HepG2 (cell line): Measurements from ENCODE around the gene SPAG9. TPM values are rescaled to one million over a fixed set of nuclear protein-coding genes. Genes with fewer than 3 reads are reported as not detected.

Experiments
- ARID5B ChIP-seq: IDR thresholded peaks from 2 replicates; pipeline ENCODE4 v1.4.0; 2020; ENCODE audit warnings: mild to moderate bottlenecking, missing genetic modification reagents
- FOXK2 ChIP-seq: fragments of 450-650 bp; IDR thresholded peaks from 2 replicates; pipeline ENCODE4 v1.6.1; 2016
- GATAD1 ChIP-seq: IDR thresholded peaks from 2 replicates; pipeline ENCODE4 v1.6.1; 2016; ENCODE audit warnings: missing genetic modification reagents, missing compliant biosample characterization
- HNF4G ChIP-seq, 2 experiments: sonication (generic) in 1 of 2; formaldehyde crosslinking in 1 of 2; IDR thresholded peaks; 2 replicates each; pipeline versions ENCODE4 v1.4.0 to v1.6.1; 2011 to 2020; ENCODE audit warnings: borderline replicate concordance in 2 of 2, low read depth in 2 of 2, mild to moderate bottlenecking in 2 of 2, low read length in 1 of 2, missing genetic modification reagents in 1 of 2, moderate library complexity in 1 of 2
- KDM5B ChIP-seq: sonication (generic); formaldehyde crosslinking; IDR thresholded peaks from 2 replicates; pipeline ENCODE4 v1.4.0; 2020; ENCODE audit warnings: missing genetic modification reagents, mild to moderate bottlenecking, borderline replicate concordance
- NFE2 ChIP-seq: sonication (generic); formaldehyde crosslinking; IDR thresholded peaks from 2 replicates; pipeline ENCODE4 v1.4.0; 2020; ENCODE audit warnings: missing genetic modification reagents
- NR3C1 ChIP-seq: sonication (generic); formaldehyde crosslinking; IDR thresholded peaks from 2 replicates; pipeline ENCODE4 v1.4.0; 2020; ENCODE audit warnings: missing genetic modification reagents
- SALL2 ChIP-seq: sonication (generic); formaldehyde crosslinking; IDR thresholded peaks from 2 replicates; pipeline ENCODE4 v1.8.1; 2023; ENCODE audit warnings: mild to moderate bottlenecking, missing genetic modification reagents, inconsistent platforms
- SOX13 ChIP-seq, 3 experiments: fragments of 450-650 bp in 1 of 3; sonication (generic) in 1 of 3; formaldehyde crosslinking in 1 of 3; IDR thresholded peaks in 2 of 3; conservative IDR thresholded peaks in 1 of 3; 2 replicates each; pipeline versions ENCODE4 v1.5.0 to v1.6.1; 2016 to 2020; ENCODE audit warnings: antibody characterized with exemption in 1 of 3, mild to moderate bottlenecking in 1 of 3, missing compliant biosample characterization in 1 of 3, missing genetic modification reagents in 1 of 3, moderate library complexity in 1 of 3
- STAT5B ChIP-seq: sonication (generic); formaldehyde crosslinking; IDR thresholded peaks from 2 replicates; pipeline ENCODE4 v1.4.0; 2020; ENCODE audit warnings: missing genetic modification reagents
- TEF ChIP-seq: sonication (generic); formaldehyde crosslinking; IDR thresholded peaks from 2 replicates; pipeline ENCODE4 v1.5.0; 2020; ENCODE audit warnings: missing genetic modification reagents
- U2AF1 ChIP-seq: fragments of 200-400 bp; formaldehyde crosslinking; optimal IDR thresholded peaks from 2 replicates; pipeline ENCODE3; 2017; ENCODE audit warnings: mild to moderate bottlenecking, low read depth, low read length
- ZNF205 ChIP-seq: IDR thresholded peaks from 2 replicates; pipeline ENCODE4 v1.6.1; 2018; ENCODE audit warnings: missing biosample characterization, missing genetic modification reagents
- ZNF350 ChIP-seq: sonication (generic); formaldehyde crosslinking; IDR thresholded peaks from 2 replicates; pipeline ENCODE4 v1.4.0; 2020; ENCODE audit warnings: mild to moderate bottlenecking, low read depth, missing genetic modification reagents, borderline replicate concordance
- ZNF589 ChIP-seq: sonication (generic); formaldehyde crosslinking; conservative IDR thresholded peaks from 2 replicates; pipeline ENCODE4 v1.8.0; 2022; ENCODE audit warnings: mild to moderate bottlenecking, moderate library complexity, missing genetic modification reagents
- ZNF644 ChIP-seq: IDR thresholded peaks from 2 replicates; pipeline ENCODE4 v1.6.1; 2016; ENCODE audit warnings: low read depth
- ZNF879 ChIP-seq: sonication (generic); formaldehyde crosslinking; IDR thresholded peaks from 2 replicates; pipeline ENCODE4 v1.8.1; 2023; ENCODE audit warnings: missing genetic modification reagents
- ZSCAN29 ChIP-seq: sonication (generic); formaldehyde crosslinking; conservative IDR thresholded peaks from 2 replicates; pipeline ENCODE4 v1.4.0; 2020; ENCODE audit warnings: mild to moderate bottlenecking, missing genetic modification reagents
- ZSCAN9 ChIP-seq: IDR thresholded peaks from 2 replicates; pipeline ENCODE4 v1.6.1; 2016; ENCODE audit warnings: borderline replicate concordance
- polyA plus RNA-seq, 8 experiments: library from polyadenylated mRNA; depleted of rRNA in 3 of 8; stranded (reverse) in 7 of 8; unstranded in 1 of 8; fragments of >200 nt; fragmentation: Illumina TruSeq in 4 of 8; extraction: Trizol in 4 of 8; gene quantifications; 2 replicates each; pipeline versions ENCODE4 v1.2.1 to v1.2.3, GENCODE V29; 2011 to 2016; ENCODE audit warnings: low read depth in 4 of 8, missing spikeins in 1 of 8, mixed read lengths in 1 of 8; ENCODE audit not compliant: insufficient read depth in 1 of 8
- total RNA-seq, 5 experiments: library from RNA; depleted of rRNA; stranded (reverse); fragments of >200 nt; fragmentation: Illumina TruSeq; extraction: Trizol; gene quantifications; 2 replicates each; pipeline ENCODE4 v1.2.3, GENCODE V29; 2016; ENCODE audit warnings: low read depth in 1 of 5
- TF ChIP-seq, protein P1 (sequence below), 2 experiments: sonication (generic) in 1 of 2; formaldehyde crosslinking in 1 of 2; IDR thresholded peaks; 2 replicates each; pipeline versions ENCODE4 v1.4.0 to v1.6.1; 2018 to 2020; ENCODE audit warnings: missing genetic modification reagents in 2 of 2, borderline replicate concordance in 1 of 2, low read depth in 1 of 2, mild to moderate bottlenecking in 1 of 2, missing biosample characterization in 1 of 2

The SPAG9 gene
- total and polyA plus RNA-seq, 2 of the 13 experiments (the other 11 are each of a cell fraction or from before 2014, with no cell fraction given): 43.2 to 78.6 TPM

DNA sequence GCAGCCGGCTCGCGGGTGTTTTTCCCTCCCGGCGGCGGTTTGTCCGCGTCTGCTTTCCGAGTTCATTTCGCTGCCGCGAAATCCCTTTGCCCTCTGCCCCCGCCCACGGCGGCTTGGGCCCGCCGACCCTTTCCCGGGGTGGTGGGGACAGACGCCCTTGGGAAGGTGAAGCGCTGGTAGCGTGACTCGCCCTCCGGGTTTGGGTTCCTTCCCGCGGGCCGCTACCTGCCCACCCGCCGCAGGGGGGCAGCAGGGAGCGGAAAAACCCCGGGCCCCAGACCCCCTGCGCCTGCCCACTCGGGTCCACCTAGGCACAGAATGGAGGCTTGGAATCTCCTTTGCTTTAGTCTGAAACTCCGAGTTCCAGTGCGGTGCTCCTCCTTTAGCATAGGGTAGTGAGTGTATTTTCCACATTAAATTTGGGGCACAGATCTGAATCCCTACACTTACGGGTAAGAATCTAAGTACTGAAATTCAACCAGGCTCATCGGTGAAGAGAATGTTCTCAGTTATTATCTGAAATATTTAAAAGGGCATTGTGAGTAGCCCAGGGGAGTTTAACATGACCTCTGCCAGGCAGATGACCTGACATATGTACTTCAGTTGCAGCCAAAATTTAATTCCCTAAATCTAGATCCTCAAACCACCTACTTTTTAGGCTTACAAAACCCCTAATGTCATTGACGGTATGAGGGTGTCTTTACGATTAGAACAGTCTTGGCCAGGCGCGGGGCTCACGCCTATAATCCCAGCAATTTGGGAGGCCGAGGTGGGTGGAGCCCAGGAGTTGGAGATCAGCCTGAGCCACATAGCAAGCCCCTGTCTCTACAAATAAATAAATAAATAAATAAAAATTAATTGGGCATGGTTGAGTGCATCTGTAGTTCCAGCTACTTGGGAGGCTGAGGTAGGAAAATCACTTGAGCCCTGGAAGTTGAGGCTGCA lies 46.6 kb upstream of the SPAG9 start (continued):
- TF ChIP-seq ARID5B (CRISPR knock-in tag) (0 out of 2 replicates have a peak, but pooled peaks have one; percentile 41), SALL2 (CRISPR knock-in tag) (no peak; the same call in none of the 2 replicates), FOXK2 (no peak), ZNF205 (CRISPR knock-in tag) (peak; percentile 79; the same call in 1 of the 2 replicates), SOX13 (IDR thresholded peaks at IDR 0.05) (no peak), SOX13 (CRISPR knock-in tag; conservative IDR thresholded peaks at IDR 0.05 in 1 of 2, IDR thresholded peaks at IDR 0.05 in 1 of 2) (no peak), ZSCAN29 (CRISPR knock-in tag) (peak; percentile 75; the same call in 1 of the 2 replicates), ZNF879 (no peak), U2AF1 (no peak), NFE2 (CRISPR knock-in tag) (no peak), ZNF644 (CRISPR knock-in tag) (no peak), KDM5B (peak; percentile 49; the same call in 1 of the 2 replicates), STAT5B (CRISPR knock-in tag) (no peak), HNF4G (IDR thresholded peaks at IDR 0.05; ENCODE audit: borderline replicate concordance, low read depth, low read length) (no peak), HNF4G (CRISPR knock-in tag; IDR thresholded peaks at IDR 0.05; ENCODE audit: borderline replicate concordance, low read depth) (no peak), ZNF589 (CRISPR knock-in tag) (no peak), NR3C1 (no peak), ZSCAN9 (CRISPR knock-in tag) (no peak), GATAD1 (CRISPR knock-in tag) (peak; percentile 28; the same call in 1 of the 2 replicates), ZNF350 (CRISPR knock-in tag) (peak; percentile 48; the same call in 1 of the 2 replicates), TEF (no peak)
- TF ChIP-seq, protein P1, sequence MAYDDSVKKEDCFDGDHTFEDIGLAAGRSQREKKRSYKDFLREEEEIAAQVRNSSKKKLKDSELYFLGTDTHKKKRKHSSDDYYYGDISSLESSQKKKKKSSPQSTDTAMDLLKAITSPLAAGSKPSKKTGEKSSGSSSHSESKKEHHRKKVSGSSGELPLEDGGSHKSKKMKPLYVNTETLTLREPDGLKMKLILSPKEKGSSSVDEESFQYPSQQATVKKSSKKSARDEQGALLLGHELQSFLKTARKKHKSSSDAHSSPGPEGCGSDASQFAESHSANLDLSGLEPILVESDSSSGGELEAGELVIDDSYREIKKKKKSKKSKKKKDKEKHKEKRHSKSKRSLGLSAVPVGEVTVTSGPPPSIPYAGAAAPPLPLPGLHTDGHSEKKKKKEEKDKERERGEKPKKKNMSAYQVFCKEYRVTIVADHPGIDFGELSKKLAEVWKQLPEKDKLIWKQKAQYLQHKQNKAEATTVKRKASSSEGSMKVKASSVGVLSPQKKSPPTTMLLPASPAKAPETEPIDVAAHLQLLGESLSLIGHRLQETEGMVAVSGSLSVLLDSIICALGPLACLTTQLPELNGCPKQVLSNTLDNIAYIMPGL (CRISPR knock-in tag; IDR thresholded peaks at IDR 0.05; ENCODE audit: borderline replicate concordance in 1 of 2, low read depth in 1 of 2): peak; percentile 96
